Right lung (tissue), 5 donors: ENCODE measurements around the gene CHRD. TPM values are rescaled to one million over a fixed set of nuclear protein-coding genes. Genes with fewer than 3 reads are reported as not detected.

Experiments used
- DNase-seq, 2 donors: peaks; one replicate each; pipeline ENCODE4 v3.0.0-alpha.2; 2013
- polyA plus RNA-seq, 5 donors: library from polyadenylated mRNA; unstranded; fragments of 120-200 nt; gene quantifications; one replicate each; pipeline versions ENCODE4 v1.2.1 to v1.2.3, GENCODE V29; 2013; ENCODE audit warnings: inconsistent platforms in 1 of 5, low replicate concordance in 1 of 5; ENCODE audit not compliant: insufficient read length in 5 of 5, insufficient read depth in 1 of 5

Gene CHRD
- polyA plus RNA-seq, 5 donors = 11.6 to 15.4 (median 15.0) TPM

- DNase-seq = no peak
Measured at GRCh38 chr3:184380627-184381260, 890 bp downstream of the CHRD start.

GRCh38 chr3:184381261-184382224 lies 1.7 kb downstream of the CHRD start:
- DNase-seq = peak in 1 of 2 donors; percentile 26

- DNase-seq = no peak
Measured at GRCh38 chr3:184382326-184383032, 2.6 kb downstream of the CHRD start.

GRCh38 chr3:184383033-184383740 lies 3.3 kb downstream of the CHRD start:
- DNase-seq = no peak

GRCh38 chr3:184384342-184384741 lies 4.5 kb downstream of the CHRD start:
- no peak for DNase-seq

- no peak for DNase-seq
Measured at GRCh38 chr3:184384856-184385422, 5.1 kb downstream of the CHRD start.

- no peak for DNase-seq
Measured at GRCh38 chr3:184386047-184386806, 6.4 kb downstream of the CHRD start.

GRCh38 chr3:184387174-184387714 lies 7.4 kb downstream of the CHRD start:
- DNase-seq = no peak

GRCh38 chr3:184388164-184388935 lies 8.5 kb downstream of the CHRD start:
- no peak for DNase-seq

GRCh38 chr3:184388936-184389230 lies 9.0 kb downstream of the CHRD start:
- no peak for DNase-seq

- DNase-seq = no peak
Measured at GRCh38 chr3:184389384-184389783, 9.5 kb downstream of the CHRD start.

- DNase-seq = no peak
Measured at GRCh38 chr3:184389935-184390528, 10.2 kb downstream of the CHRD start.

- no peak for DNase-seq
Measured at GRCh38 chr3:184391266-184391665, 11.4 kb downstream of the CHRD start.

- no peak for DNase-seq
Measured at GRCh38 chr3:184395320-184395660, 15.4 kb downstream of the CHRD start.

- DNase-seq = peak in 1 of 2 donors; percentile 33
Measured at GRCh38 chr3:184399410-184399809, 19.6 kb downstream of the CHRD start.

GRCh38 chr3:184405075-184406030 lies 25.5 kb downstream of the CHRD start:
- DNase-seq = no peak

- DNase-seq = no peak
Measured at GRCh38 chr3:184409331-184409926, 29.6 kb downstream of the CHRD start.
